PC-9 (cell line): ENCODE data around the gene TBC1D5. TPM values are rescaled to one million over a fixed set of nuclear protein-coding genes. Genes with fewer than 3 reads are reported as not detected.

Source experiments
- BruUV-seq: library from RNA; stranded (reverse); fragments of 400-500 nt; replicated peaks from 2 replicates; lab custom pipeline; 2021; lab: Mats Ljungman, UMichigan
- CTCF ChIA-PET: fragments of 300-600 bp; sonication (Branson Sonifier 250); formaldehyde crosslinking; loops from one replicate; lab custom pipeline; 2022; ENCODE audit warnings: antibody characterized with exemption; lab: Charles Lee
- POLR2A ChIA-PET: fragments of 300-600 bp; sonication (Branson Sonifier 250); formaldehyde crosslinking; loops from one replicate; lab custom pipeline; 2022; ENCODE audit warnings: antibody characterized with exemption; ENCODE audit not compliant: unreplicated experiment; lab: Charles Lee
- DNase-seq, 2 experiments: peaks; one replicate each; pipeline versions ENCODE4 v3.0.0 to v3.0.0-alpha.2; 2015 to 2022; ENCODE audit warnings: mixed read lengths in 1 of 2
- H2AFZ ChIP-seq: fragments of 200-600 bp; sonication (generic); 2 replicates; pipeline ENCODE4 v1.8.1; 2017; ENCODE audit warnings: antibody characterized with exemption
- H3F3A ChIP-seq: fragments of 200-600 bp; sonication (generic); 2 replicates; pipeline ENCODE4 v1.8.1; 2017; ENCODE audit warnings: antibody characterized with exemption, mild to moderate bottlenecking, low read depth; ENCODE audit not compliant: insufficient read depth
- H3K27ac ChIP-seq: fragments of 200-600 bp; sonication (generic); 2 replicates; pipeline ENCODE4 v1.6.1; 2016; ENCODE audit warnings: mixed run types
- H3K27me3 ChIP-seq: fragments of 200-600 bp; sonication (generic); 2 replicates; pipeline ENCODE4 v1.6.1; 2016; ENCODE audit warnings: low read depth, mixed run types; ENCODE audit not compliant: insufficient read depth
- H3K36me3 ChIP-seq: fragments of 200-600 bp; sonication (generic); 2 replicates; pipeline ENCODE4 v1.6.1; 2016; ENCODE audit warnings: low read depth, mixed run types
- H3K4me1 ChIP-seq: fragments of 200-600 bp; sonication (generic); replicated peaks from 2 replicates; pipeline ENCODE4 v1.6.1; 2016; ENCODE audit warnings: mixed run types; ENCODE audit not compliant: insufficient read depth
- H3K4me2 ChIP-seq: fragments of 200-600 bp; sonication (generic); 2 replicates; pipeline ENCODE4 v1.6.1; 2017; ENCODE audit warnings: mixed run types
- H3K4me3 ChIP-seq: fragments of 200-600 bp; sonication (generic); 2 replicates; pipeline ENCODE4 v1.6.1; 2016; ENCODE audit warnings: mixed run types
- H3K79me2 ChIP-seq: fragments of 200-600 bp; sonication (generic); 2 replicates; pipeline ENCODE4 v1.6.1; 2017; ENCODE audit warnings: low read depth, mixed run types
- H3K9me2 ChIP-seq: fragments of 200-600 bp; sonication (generic); 2 replicates; pipeline ENCODE4 v1.8.1; 2017; ENCODE audit warnings: mild to moderate bottlenecking; ENCODE audit not compliant: insufficient read depth
- H3K9me3 ChIP-seq: fragments of 200-600 bp; sonication (generic); 2 replicates; pipeline ENCODE4 v1.8.1; 2016; ENCODE audit warnings: low read depth; ENCODE audit not compliant: insufficient read depth
- H4K20me1 ChIP-seq: fragments of 200-600 bp; sonication (generic); 2 replicates; pipeline ENCODE4 v1.8.1; 2017; ENCODE audit not compliant: insufficient read depth
- EZH2 ChIP-seq: fragments of 200-600 bp; sonication (generic); IDR thresholded peaks from 2 replicates; pipeline ENCODE4 v1.8.0; 2017; ENCODE audit warnings: antibody characterized with exemption, low read depth
- intact Hi-C: fragments of 100-400 bp; cut with micrococcal nuclease; formaldehyde crosslinking; loops from one replicate; pipeline ENCODE4 v1.10.0; 2022; ENCODE audit not compliant: unreplicated experiment
- total RNA-seq: library from RNA; stranded (reverse); gene quantifications from 2 replicates; pipeline ENCODE4 v1.2.3, GENCODE V29; 2021
- TF ChIP-seq, protein P1 (sequence below): fragments of 200-600 bp; sonication (generic); conservative IDR thresholded peaks from 2 replicates; pipeline ENCODE4 v1.6.1; 2017; ENCODE audit warnings: mixed run types, antibody characterized with exemption, mild to moderate bottlenecking, moderate library complexity

Gene TBC1D5
- total RNA-seq, 1 experiment from 2014 or later, result 54.0 TPM

DNA sequence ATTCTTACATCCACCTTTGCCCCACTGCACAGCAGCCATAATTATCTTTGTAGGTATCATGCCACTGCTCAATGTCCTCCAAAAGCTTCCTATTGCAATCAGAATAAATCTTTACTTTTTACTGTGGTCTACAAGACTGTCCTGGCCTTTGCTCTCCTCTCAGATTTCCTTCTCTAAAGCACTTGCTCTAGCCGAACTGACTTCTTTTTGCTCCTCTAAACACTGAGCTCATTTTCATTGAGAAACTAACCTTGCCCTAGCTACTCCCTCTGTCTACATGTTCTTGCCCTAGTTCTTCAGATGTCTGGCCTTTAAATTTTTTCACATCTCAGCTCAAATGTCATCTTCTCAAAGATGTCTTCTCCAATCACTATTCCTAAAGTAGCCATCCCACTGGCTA, 342.8 kb downstream of the TBC1D5 start:
- BruUV-seq, result no TSS peak
- H2AFZ ChIP-seq, result no peak overlapping the region
- H3K36me3 ChIP-seq, result no peaks in the 10 kb centered on the region
- H3K4me2 ChIP-seq, result no peak overlapping the region
- no peaks in the 10 kb centered on the region for H3K9me2 ChIP-seq
- H3K79me2 ChIP-seq, result no peaks in the 10 kb centered on the region
- no peaks in the 10 kb centered on the region for H3F3A ChIP-seq
- TF ChIP-seq EZH2, result no peak
- TF ChIP-seq, protein P1, sequence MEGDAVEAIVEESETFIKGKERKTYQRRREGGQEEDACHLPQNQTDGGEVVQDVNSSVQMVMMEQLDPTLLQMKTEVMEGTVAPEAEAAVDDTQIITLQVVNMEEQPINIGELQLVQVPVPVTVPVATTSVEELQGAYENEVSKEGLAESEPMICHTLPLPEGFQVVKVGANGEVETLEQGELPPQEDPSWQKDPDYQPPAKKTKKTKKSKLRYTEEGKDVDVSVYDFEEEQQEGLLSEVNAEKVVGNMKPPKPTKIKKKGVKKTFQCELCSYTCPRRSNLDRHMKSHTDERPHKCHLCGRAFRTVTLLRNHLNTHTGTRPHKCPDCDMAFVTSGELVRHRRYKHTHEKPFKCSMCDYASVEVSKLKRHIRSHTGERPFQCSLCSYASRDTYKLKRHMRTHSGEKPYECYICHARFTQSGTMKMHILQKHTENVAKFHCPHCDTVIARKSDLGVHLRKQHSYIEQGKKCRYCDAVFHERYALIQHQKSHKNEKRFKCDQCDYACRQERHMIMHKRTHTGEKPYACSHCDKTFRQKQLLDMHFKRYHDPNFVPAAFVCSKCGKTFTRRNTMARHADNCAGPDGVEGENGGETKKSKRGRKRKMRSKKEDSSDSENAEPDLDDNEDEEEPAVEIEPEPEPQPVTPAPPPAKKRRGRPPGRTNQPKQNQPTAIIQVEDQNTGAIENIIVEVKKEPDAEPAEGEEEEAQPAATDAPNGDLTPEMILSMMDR, result no peak
- H3K4me3 ChIP-seq, result no peak overlapping the region
- H3K9me3 ChIP-seq, result no peaks in the 10 kb centered on the region
- ChIA-PET POLR2A (no interaction called here), CTCF (no interaction called here)
- intact Hi-C loops, result loop anchor here (10.0 kb wide), 1 partner anchor 805 kb away; no protein-coding TSS in a partner anchor
- no peak for DNase-seq
- no peaks in the 10 kb centered on the region for H3K4me1 ChIP-seq
- H4K20me1 ChIP-seq, result no peaks in the 10 kb centered on the region; the same call in 1 of the 2 replicates
- H3K27me3 ChIP-seq, result no peaks in the 10 kb centered on the region
- no peak overlapping the region for H3K27ac ChIP-seq

DNA sequence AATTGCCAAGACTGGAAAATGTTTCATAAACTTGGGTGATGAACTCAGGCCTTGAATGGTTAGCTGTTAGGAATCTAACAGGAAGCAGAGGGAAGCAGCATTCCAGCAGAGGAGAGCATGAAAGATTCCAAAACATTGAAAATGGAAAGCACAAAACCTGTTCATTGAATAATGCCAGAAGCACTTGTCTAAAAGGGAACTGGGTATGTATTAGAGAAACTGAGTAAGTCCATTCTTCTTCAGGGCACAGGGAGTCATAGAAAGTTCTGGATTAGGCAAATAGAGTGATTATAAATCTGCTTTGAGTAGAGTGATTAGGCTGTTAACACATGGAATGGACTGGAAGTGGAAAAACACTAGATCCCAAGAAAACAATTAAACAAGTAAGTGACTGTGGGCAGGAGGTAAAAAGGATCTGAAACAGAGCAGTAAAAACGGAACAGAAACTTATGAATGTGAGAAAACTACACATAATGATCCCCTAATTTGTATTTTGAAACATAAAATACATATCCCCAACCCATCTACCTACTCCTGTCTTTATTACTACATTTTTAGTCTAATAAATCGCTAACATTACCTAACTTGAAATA, 343.4 kb downstream of the TBC1D5 start:
- Histone ChIP-seq H3K4me3 (no peak overlapping the region), H3K79me2 (no peaks in the 10 kb centered on the region), H3K9me3 (no peaks in the 10 kb centered on the region), H3K36me3 (no peaks in the 10 kb centered on the region), H4K20me1 (no peaks in the 10 kb centered on the region; the same call in 1 of the 2 replicates), H3K4me1 (no peaks in the 10 kb centered on the region), H2AFZ (no peak overlapping the region), H3K9me2 (no peaks in the 10 kb centered on the region), H3K4me2 (no peak overlapping the region), H3K27ac (no peak overlapping the region), H3F3A (no peaks in the 10 kb centered on the region), H3K27me3 (no peaks in the 10 kb centered on the region)
- BruUV-seq, result no TSS peak
- ChIA-PET CTCF (no interaction called here), POLR2A (no interaction called here)
- no peak for DNase-seq
- TF ChIP-seq, protein P1, result no peak
- TF ChIP-seq EZH2, result no peak
- intact Hi-C loops, result loop anchor here (10.0 kb wide), 1 partner anchor 804 kb away; no protein-coding TSS in a partner anchor

DNA sequence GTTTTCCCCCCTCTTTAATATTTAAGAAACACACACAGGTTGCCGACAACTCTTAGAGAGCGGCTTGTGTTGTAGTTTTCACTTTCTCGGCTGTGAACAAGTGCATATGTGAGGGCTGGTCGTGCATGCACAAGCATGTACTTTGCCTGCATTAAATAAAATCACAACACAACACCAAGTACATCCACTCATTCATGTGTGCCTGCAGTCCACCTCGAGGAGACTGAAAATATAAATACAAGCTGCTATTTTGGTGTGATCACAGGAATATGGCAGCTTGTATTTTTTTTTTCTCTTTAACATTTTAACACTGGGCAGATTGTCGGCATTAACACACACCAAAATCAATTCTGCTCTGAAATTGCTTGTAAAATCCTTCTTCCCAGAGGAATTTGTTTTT, 346.4 kb downstream of the TBC1D5 start:
- BruUV-seq, result no TSS peak
- TF ChIP-seq EZH2, result no peak
- TF ChIP-seq, protein P1, result no peak
- intact Hi-C loops, result loop anchor here (10.0 kb wide), 1 partner anchor 801 kb away; no protein-coding TSS in a partner anchor

More for the DNA sequence above, 346.4 kb downstream of the TBC1D5 start:
- Histone ChIP-seq H3K4me1 (no peaks in the 10 kb centered on the region), H3K36me3 (no peaks in the 10 kb centered on the region), H2AFZ (no peak overlapping the region), H3K9me3 (no peaks in the 10 kb centered on the region), H4K20me1 (no peaks in the 10 kb centered on the region; the same call in 1 of the 2 replicates), H3K27ac (no peak overlapping the region), H3K4me2 (no peak overlapping the region), H3K4me3 (no peak overlapping the region), H3K9me2 (no peaks in the 10 kb centered on the region), H3K79me2 (no peaks in the 10 kb centered on the region), H3K27me3 (no peaks in the 10 kb centered on the region), H3F3A (no peaks in the 10 kb centered on the region)
- ChIA-PET CTCF (interaction anchor here (0.5 kb wide), 1 partner anchor 1352 kb away, joined by 3 read pairs; no protein-coding TSS in a partner anchor), POLR2A (no interaction called here)
- no peak for DNase-seq
